ENCODE measurements around the gene MGMT. TPM values are rescaled to one million over a fixed set of nuclear protein-coding genes. Genes with fewer than 3 reads are reported as not detected.

MGMT gene
- total RNA-seq, 2 experiments from 2014 or later: 9.0 to 9.6 TPM

DNA sequence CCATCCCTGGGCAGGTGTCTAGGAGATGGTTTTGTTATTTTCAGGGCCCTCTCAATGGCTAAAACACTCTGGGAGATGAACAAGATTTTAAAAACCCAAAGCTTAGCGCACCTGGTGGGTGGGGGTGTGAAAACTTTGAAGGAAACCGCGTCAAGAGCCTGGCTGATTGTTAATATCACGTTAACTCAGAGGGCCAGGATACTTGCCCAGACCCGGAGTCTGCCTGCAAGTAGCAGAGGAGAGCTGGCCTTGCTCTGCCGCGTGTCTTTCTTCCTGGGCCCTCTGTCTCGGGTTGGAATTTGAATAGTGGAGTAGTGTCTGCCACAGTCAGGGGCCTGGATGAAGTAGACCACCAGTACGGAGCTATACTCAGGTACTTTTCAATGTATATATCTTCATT is 1.1 kb downstream of the MGMT start:
- TF ChIP-seq, protein P1, sequence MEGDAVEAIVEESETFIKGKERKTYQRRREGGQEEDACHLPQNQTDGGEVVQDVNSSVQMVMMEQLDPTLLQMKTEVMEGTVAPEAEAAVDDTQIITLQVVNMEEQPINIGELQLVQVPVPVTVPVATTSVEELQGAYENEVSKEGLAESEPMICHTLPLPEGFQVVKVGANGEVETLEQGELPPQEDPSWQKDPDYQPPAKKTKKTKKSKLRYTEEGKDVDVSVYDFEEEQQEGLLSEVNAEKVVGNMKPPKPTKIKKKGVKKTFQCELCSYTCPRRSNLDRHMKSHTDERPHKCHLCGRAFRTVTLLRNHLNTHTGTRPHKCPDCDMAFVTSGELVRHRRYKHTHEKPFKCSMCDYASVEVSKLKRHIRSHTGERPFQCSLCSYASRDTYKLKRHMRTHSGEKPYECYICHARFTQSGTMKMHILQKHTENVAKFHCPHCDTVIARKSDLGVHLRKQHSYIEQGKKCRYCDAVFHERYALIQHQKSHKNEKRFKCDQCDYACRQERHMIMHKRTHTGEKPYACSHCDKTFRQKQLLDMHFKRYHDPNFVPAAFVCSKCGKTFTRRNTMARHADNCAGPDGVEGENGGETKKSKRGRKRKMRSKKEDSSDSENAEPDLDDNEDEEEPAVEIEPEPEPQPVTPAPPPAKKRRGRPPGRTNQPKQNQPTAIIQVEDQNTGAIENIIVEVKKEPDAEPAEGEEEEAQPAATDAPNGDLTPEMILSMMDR (IDR thresholded peaks at IDR 0.05): no peak
- ATAC-seq (ENCODE audit: poor library complexity): no peak
- H3K27me3 Mint-ChIP-seq: no peaks in the 10 kb centered on the region
- ChIA-PET POLR2A (interaction anchor here (3.3 kb wide), 1 partner anchor 642 kb away, joined by 26 read pairs; the partner anchor contains the start of gene C10orf143), CTCF (no interaction called here)
- no peak for DNase-seq
- Histone ChIP-seq H3K4me3 (ENCODE audit: low read length) (no peak overlapping the region), H3K27ac (ENCODE audit: low read depth in 1 of 2, low read length in 2 of 2) (no peak overlapping the region), H3K9me3 (ENCODE audit: control insufficient read depth in 1 of 2, insufficient read depth in 1 of 2, low read length in 2 of 2) (no peaks in the 10 kb centered on the region), H3K36me3 (ENCODE audit: insufficient read depth, low read length) (peaks cover 2% of the 10 kb centered on the region), H3K27me3 (ENCODE audit: control insufficient read depth in 1 of 2, insufficient read depth in 2 of 2, low read length in 2 of 2) (no peaks in the 10 kb centered on the region), H3K4me1 (ENCODE audit: insufficient read depth, low read length) (peaks cover 21% of the 10 kb centered on the region)
- H3K27ac Mint-ChIP-seq: peak overlapping the region; percentile 90
- intact Hi-C loops (cut with DNase I, micrococcal nuclease): loop anchor here in 1 of 2 experiments (10.0 kb wide), 5 partner anchors 433 to 1423 kb away; partner anchors contain the start of genes EBF3 and MKI67
- H3K4me3 Mint-ChIP-seq: peak overlapping the region; percentile 93
- H3K4me1 Mint-ChIP-seq (ENCODE audit: low read depth): peaks cover 22% of the 10 kb centered on the region
- H3K9me3 Mint-ChIP-seq: no peaks in the 10 kb centered on the region
- peaks cover 17% of the 10 kb centered on the region for H3K36me3 Mint-ChIP-seq (ENCODE audit: low read depth)

DNA sequence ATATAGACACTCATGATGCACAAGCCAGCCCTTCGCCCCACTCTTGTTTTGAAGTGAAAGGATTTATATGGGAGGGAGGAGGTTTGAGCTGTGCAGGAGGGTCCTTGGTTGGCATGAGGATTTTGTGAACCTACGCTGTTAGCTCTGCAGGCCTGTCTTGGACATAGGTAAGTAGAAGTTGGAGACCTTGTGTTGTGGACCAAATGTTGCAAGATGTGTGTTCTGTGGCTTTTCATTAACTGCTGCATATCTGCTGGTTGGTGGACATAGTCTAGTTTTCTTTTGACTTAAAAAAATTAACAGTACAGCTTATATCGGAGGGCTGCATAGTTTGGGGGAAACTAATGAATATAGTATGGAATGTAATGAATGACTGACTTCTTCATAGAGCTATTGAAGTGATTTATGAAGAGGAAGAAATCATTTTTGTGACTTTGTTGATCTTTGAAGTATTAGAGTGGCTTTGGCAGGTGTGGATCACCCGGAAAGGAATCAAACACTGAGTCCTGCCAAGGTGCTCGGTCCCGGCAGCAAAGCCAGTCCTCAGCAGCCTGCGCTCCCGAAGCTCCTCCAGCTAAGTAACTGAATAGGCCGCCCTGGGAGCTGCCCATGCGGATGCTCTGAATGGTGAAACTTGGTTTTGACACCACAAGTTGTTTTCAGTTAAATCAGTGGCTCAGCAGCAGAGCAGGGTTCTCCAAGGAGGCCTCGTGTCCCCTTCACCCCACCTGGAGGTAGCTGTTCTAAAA is 3.2 kb downstream of the MGMT start:
- H3K9me3 Mint-ChIP-seq: no peaks in the 10 kb centered on the region
- H3K27me3 Mint-ChIP-seq: no peaks in the 10 kb centered on the region
- no peak overlapping the region for H3K27ac Mint-ChIP-seq
- Histone ChIP-seq H3K4me3 (ENCODE audit: low read length) (no peak overlapping the region), H3K9me3 (ENCODE audit: control insufficient read depth in 1 of 2, insufficient read depth in 1 of 2, low read length in 2 of 2) (no peaks in the 10 kb centered on the region), H3K36me3 (ENCODE audit: insufficient read depth, low read length) (peaks cover 2% of the 10 kb centered on the region), H3K27me3 (ENCODE audit: control insufficient read depth in 1 of 2, insufficient read depth in 2 of 2, low read length in 2 of 2) (no peaks in the 10 kb centered on the region), H3K4me1 (ENCODE audit: insufficient read depth, low read length) (peaks cover 21% of the 10 kb centered on the region), H3K27ac (ENCODE audit: low read depth in 1 of 2, low read length in 2 of 2) (no peak overlapping the region)
- TF ChIP-seq, protein P1 (IDR thresholded peaks at IDR 0.05): no peak
- peak overlapping the region; percentile 66 for H3K4me3 Mint-ChIP-seq
- peaks cover 29% of the 10 kb centered on the region for H3K4me1 Mint-ChIP-seq (ENCODE audit: low read depth)
- peaks cover 30% of the 10 kb centered on the region for H3K36me3 Mint-ChIP-seq (ENCODE audit: low read depth)
- POLR2A ChIA-PET: no interaction called here
- intact Hi-C loops (cut with DNase I, micrococcal nuclease): no loop called here
- DNase-seq (no peak), ATAC-seq (ENCODE audit: poor library complexity) (no peak)
- CTCF ChIA-PET: no interaction called here

DNA sequence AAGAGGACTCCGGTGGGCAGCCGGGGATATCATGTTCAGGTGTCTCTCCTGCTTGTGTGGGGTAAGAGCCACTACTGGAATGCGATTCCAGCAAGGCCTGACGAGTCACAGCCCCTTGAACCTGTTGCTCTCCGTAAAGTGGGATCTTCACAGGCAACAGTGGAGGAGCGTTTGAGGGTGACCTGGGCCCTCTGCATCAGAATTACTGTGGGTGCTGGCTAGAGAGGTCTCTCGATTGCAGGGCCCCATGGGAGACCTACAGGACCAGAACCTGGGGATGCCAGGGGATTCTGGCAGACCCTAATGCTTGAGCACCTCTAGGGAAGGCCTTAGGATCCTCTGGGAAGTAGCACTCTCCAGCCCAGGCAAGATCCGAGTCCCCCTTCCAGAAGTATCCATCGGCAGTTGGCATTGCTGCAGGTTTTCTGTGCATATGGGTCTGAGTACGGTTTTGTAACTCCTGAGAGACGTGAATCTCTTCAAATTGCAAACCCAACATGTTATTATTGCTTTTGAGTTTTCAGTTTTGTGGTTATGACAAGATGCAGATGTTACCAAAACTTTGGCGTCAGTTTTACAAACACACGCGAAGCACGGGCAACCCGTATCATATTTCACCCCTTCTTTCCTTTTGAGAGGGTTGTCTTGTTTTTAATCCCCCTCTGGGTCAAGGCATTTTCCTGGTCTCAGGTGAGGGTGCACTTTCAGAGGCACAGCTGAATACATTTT is 4.6 kb downstream of the MGMT start:
- TF ChIP-seq, protein P1 (IDR thresholded peaks at IDR 0.05): no peak
- Mint-ChIP-seq H3K27me3 (no peaks in the 10 kb centered on the region), H3K4me1 (ENCODE audit: low read depth) (peaks cover 30% of the 10 kb centered on the region), H3K36me3 (ENCODE audit: low read depth) (peaks cover 32% of the 10 kb centered on the region), H3K4me3 (no peak overlapping the region), H3K27ac (no peak overlapping the region), H3K9me3 (no peaks in the 10 kb centered on the region)
- no peak overlapping the region for H3K4me3 ChIP-seq (ENCODE audit: low read length)
- H3K27me3 ChIP-seq (ENCODE audit: control insufficient read depth in 1 of 2, insufficient read depth in 2 of 2, low read length in 2 of 2): no peaks in the 10 kb centered on the region
- intact Hi-C loops (cut with DNase I, micrococcal nuclease): no loop called here
- ATAC-seq (ENCODE audit: poor library complexity): no peak
- CTCF ChIA-PET: no interaction called here
- no peak overlapping the region for H3K27ac ChIP-seq (ENCODE audit: low read depth in 1 of 2, low read length in 2 of 2)
- H3K9me3 ChIP-seq (ENCODE audit: control insufficient read depth in 1 of 2, insufficient read depth in 1 of 2, low read length in 2 of 2): peaks cover 0 to 4% of the 10 kb centered on the region in 2 experiments
- POLR2A ChIA-PET: no interaction called here
- peaks cover 14% of the 10 kb centered on the region for H3K4me1 ChIP-seq (ENCODE audit: insufficient read depth, low read length)
- peaks cover 2% of the 10 kb centered on the region for H3K36me3 ChIP-seq (ENCODE audit: insufficient read depth, low read length)
- no peak for DNase-seq
